Measurements from ENCODE around the gene AGAP4.
"Not testable (repeated sequence)": the region's sequence is repeated elsewhere in the genome, so short reads cannot be mapped to it uniquely, and the experiment has no call there.

Gene AGAP4

GRCh38 chr10:45790694-45791426, 56.4 kb downstream of the AGAP4 start:
- DNase-seq, result not testable (repeated sequence)

- not testable (repeated sequence) for DNase-seq
Observed at GRCh38 chr10:45789991-45790390, 57.3 kb downstream of the AGAP4 start.

- not testable (repeated sequence) for DNase-seq
Observed at GRCh38 chr10:45787212-45787741, 60.0 kb downstream of the AGAP4 start.

- not testable (repeated sequence) for DNase-seq
Observed at GRCh38 chr10:45786217-45786616, 61.1 kb downstream of the AGAP4 start.
